OCI-LY3 (cell line): ENCODE measurements around the gene INHBE.
A peak's percentile ranks its signal among the peaks of the same experiment; 100 is the strongest.

ENCODE experiments used
- H2AFZ ChIP-seq: fragments of 200-600, 300-600 bp; shearing (Covaris generic); 2 replicates; pipeline ENCODE4 v1.6.0; 2014; ENCODE audit warnings: antibody characterized with exemption, low read depth, low read length
- H3K27ac ChIP-seq: fragments of 200-600, 300-600 bp; sonication (generic); 2 replicates; pipeline ENCODE4 v1.5.1; 2014; ENCODE audit warnings: mild to moderate bottlenecking, low read length, moderate library complexity, mixed read lengths
- H3K27me3 ChIP-seq: fragments of 200-600, 300-600 bp; sonication (generic); 2 replicates; pipeline ENCODE4 v1.6.1; 2014; ENCODE audit warnings: low read depth, low read length, mixed read lengths
- H3K36me3 ChIP-seq: fragments of 200-600, 300-600 bp; sonication (generic); replicated peaks from 2 replicates; pipeline ENCODE3; 2014; ENCODE audit warnings: low read depth, low read length, mixed read lengths
- H3K4me1 ChIP-seq: fragments of 300-600, 200-600 bp; sonication (generic); 2 replicates; pipeline ENCODE4 v1.6.1; 2014; ENCODE audit warnings: low read length, mixed read lengths
- H3K4me2 ChIP-seq: fragments of 200-600, 300-600 bp; sonication (generic); 2 replicates; pipeline ENCODE4 v1.6.1; 2014; ENCODE audit warnings: low read length, mixed read lengths
- H3K4me3 ChIP-seq: fragments of 300-600, 200-600 bp; sonication (generic); 2 replicates; pipeline ENCODE4 v1.5.1; 2014; ENCODE audit warnings: antibody characterized with exemption, mild to moderate bottlenecking, low read length, moderate library complexity
- H3K79me2 ChIP-seq: fragments of 300-600, 200-600 bp; shearing (Covaris generic); 2 replicates; pipeline ENCODE4 v1.6.1; 2014; ENCODE audit warnings: mild to moderate bottlenecking, low read length, mixed read lengths
- H3K9ac ChIP-seq: fragments of 300-600, 200-600 bp; shearing (Covaris generic); 2 replicates; pipeline ENCODE4 v1.6.0; 2014; ENCODE audit warnings: mild to moderate bottlenecking, low read length, moderate library complexity
- H3K9me3 ChIP-seq: fragments of 200-600, 300-600 bp; shearing (Covaris generic); 2 replicates; pipeline ENCODE4 v1.6.1; 2014; ENCODE audit warnings: low read length, mixed read lengths; ENCODE audit not compliant: insufficient read depth
- H4K20me1 ChIP-seq: fragments of 200-600, 300-600 bp; sonication (generic); 2 replicates; pipeline ENCODE4 v1.6.1; 2016; ENCODE audit warnings: low read length, mixed read lengths; ENCODE audit not compliant: insufficient read depth
- EZH2phosphoT487 ChIP-seq: fragments of 200-600 bp; shearing (Covaris generic); IDR thresholded peaks from 2 replicates; pipeline ENCODE4 v1.6.1; 2018; ENCODE audit warnings: antibody characterized with exemption, mixed run types, low read depth
- TF ChIP-seq, protein P1 (sequence below): fragments of 200-600, 300-600 bp; sonication (generic); IDR thresholded peaks from 2 replicates; pipeline ENCODE4 v1.5.1; 2014; ENCODE audit warnings: antibody characterized with exemption, low read length, low read depth

Gene INHBE

GRCh38 chr12:57428965-57429364 is 26.1 kb upstream of the INHBE start:
- H2AFZ ChIP-seq = no peak overlapping the region
- TF ChIP-seq, protein P1, sequence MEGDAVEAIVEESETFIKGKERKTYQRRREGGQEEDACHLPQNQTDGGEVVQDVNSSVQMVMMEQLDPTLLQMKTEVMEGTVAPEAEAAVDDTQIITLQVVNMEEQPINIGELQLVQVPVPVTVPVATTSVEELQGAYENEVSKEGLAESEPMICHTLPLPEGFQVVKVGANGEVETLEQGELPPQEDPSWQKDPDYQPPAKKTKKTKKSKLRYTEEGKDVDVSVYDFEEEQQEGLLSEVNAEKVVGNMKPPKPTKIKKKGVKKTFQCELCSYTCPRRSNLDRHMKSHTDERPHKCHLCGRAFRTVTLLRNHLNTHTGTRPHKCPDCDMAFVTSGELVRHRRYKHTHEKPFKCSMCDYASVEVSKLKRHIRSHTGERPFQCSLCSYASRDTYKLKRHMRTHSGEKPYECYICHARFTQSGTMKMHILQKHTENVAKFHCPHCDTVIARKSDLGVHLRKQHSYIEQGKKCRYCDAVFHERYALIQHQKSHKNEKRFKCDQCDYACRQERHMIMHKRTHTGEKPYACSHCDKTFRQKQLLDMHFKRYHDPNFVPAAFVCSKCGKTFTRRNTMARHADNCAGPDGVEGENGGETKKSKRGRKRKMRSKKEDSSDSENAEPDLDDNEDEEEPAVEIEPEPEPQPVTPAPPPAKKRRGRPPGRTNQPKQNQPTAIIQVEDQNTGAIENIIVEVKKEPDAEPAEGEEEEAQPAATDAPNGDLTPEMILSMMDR = no peak
- TF ChIP-seq EZH2phosphoT487 = no peak
- H3K9me3 ChIP-seq = no peaks in the 10 kb centered on the region
- peaks cover 25% of the 10 kb centered on the region for H3K79me2 ChIP-seq
- no peaks in the 10 kb centered on the region for H3K27me3 ChIP-seq
- peak overlapping the region; percentile 98; the same call in 1 of the 2 replicates for H3K4me2 ChIP-seq
- H3K4me3 ChIP-seq = no peak overlapping the region
- H3K9ac ChIP-seq = no peak overlapping the region
- H4K20me1 ChIP-seq = no peaks in the 10 kb centered on the region
- peaks cover 3% of the 10 kb centered on the region for H3K36me3 ChIP-seq
- H3K4me1 ChIP-seq = peaks cover 14% of the 10 kb centered on the region
- no peak overlapping the region for H3K27ac ChIP-seq

DNA sequence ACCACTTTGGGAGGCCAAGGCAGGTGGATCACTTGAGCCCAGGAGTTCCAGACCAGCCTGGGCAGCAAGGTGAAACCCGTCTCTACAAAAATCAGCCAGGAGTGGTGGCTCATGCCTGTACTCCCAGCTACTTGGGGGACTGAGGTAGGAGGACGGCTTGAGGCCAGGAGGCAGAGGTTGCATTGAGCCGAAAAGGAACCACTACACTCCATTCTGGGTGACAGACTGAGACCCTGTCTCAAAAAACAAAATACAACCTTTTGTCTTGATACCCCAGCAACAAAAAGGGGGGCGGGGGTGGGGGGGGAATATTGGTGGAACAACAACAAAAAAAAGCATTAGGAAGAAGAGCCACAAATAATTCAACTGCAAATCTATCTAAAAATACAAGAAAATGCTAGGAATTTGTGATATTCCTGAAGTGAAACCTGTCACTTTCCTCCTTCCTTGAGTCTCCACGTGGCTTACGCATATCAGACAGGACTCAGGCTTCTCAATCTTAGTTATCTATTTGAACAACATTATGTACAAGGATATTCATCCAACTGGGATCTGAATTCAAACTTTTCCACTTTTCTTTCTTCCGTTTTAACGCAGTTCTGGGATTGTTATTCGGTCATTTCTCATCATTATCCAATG is 25.5 kb upstream of the INHBE start:
- no peak overlapping the region for H2AFZ ChIP-seq
- TF ChIP-seq EZH2phosphoT487 = no peak
- TF ChIP-seq, protein P1 = no peak
- peak overlapping the region; percentile 94 for H3K4me3 ChIP-seq

GRCh38 chr12:57430112-57430930 is 24.8 kb upstream of the INHBE start:
- no peaks in the 10 kb centered on the region for H3K27me3 ChIP-seq
- no peaks in the 10 kb centered on the region for H3K36me3 ChIP-seq
- H3K4me2 ChIP-seq = peak overlapping the region; percentile 98
- peaks cover 14% of the 10 kb centered on the region for H3K4me1 ChIP-seq
- H2AFZ ChIP-seq = no peak overlapping the region
- H3K79me2 ChIP-seq = peaks cover 24% of the 10 kb centered on the region
- peak overlapping the region; percentile 85 for H3K9ac ChIP-seq
- peak overlapping the region; percentile 32 for H3K27ac ChIP-seq
- TF ChIP-seq, protein P1 = peak; percentile 7; the same call in 1 of the 2 replicates
- no peak for TF ChIP-seq EZH2phosphoT487
- no peaks in the 10 kb centered on the region for H4K20me1 ChIP-seq
- H3K4me3 ChIP-seq = peak overlapping the region; percentile 94
- no peaks in the 10 kb centered on the region for H3K9me3 ChIP-seq

More for the DNA sequence above, 25.5 kb upstream of the INHBE start:
- peaks cover 25% of the 10 kb centered on the region for H3K79me2 ChIP-seq
- H3K36me3 ChIP-seq = peaks cover under 1% of the 10 kb centered on the region
- peak overlapping the region; percentile 32 for H3K27ac ChIP-seq
- peak overlapping the region; percentile 85 for H3K9ac ChIP-seq
- H3K9me3 ChIP-seq = no peaks in the 10 kb centered on the region
- peaks cover 14% of the 10 kb centered on the region for H3K4me1 ChIP-seq
- no peaks in the 10 kb centered on the region for H4K20me1 ChIP-seq
- H3K4me2 ChIP-seq = peak overlapping the region; percentile 98
- no peaks in the 10 kb centered on the region for H3K27me3 ChIP-seq

GRCh38 chr12:57430931-57431566 is 24.1 kb upstream of the INHBE start, which contains the start of gene R3HDM2:
R3HDM2 (minus strand) TSS chr12:57431043; CDS start chr12:57310428, 120,615 bp downstream.
- H3K4me2 ChIP-seq = peak within 1 kb of the TSS; percentile 98
- no peak for TF ChIP-seq EZH2phosphoT487
- H3K4me3 ChIP-seq = peak within 1 kb of the TSS; percentile 94
- peak within 1 kb of the TSS; percentile 54 for H3K27ac ChIP-seq
- no peaks in the 10 kb centered on the region for H4K20me1 ChIP-seq
- peak within 1 kb of the TSS; percentile 85 for H3K9ac ChIP-seq
- H3K9me3 ChIP-seq = no peaks in the 10 kb centered on the region
- H3K36me3 ChIP-seq = no peaks in the 10 kb centered on the region
- peaks cover 14% of the 10 kb centered on the region for H3K4me1 ChIP-seq
- H3K79me2 ChIP-seq = peaks cover 23% of the 10 kb centered on the region
- H3K27me3 ChIP-seq = no peaks in the 10 kb centered on the region
- peak within 1 kb of the TSS; percentile 75 for H2AFZ ChIP-seq
